SU-DHL-6 (cell line): ENCODE results near the gene ZNF341.

ENCODE experiments used
- EZH2phosphoT487 ChIP-seq: fragments of 200-600 bp; sonication (generic), shearing (Covaris generic); conservative IDR thresholded peaks from 2 replicates; pipeline ENCODE4 v1.6.1; 2018; ENCODE audit warnings: mild to moderate bottlenecking, antibody characterized with exemption, low read length, moderate library complexity, mixed read lengths
- TF ChIP-seq, protein P1 (sequence below): fragments of 200-600 bp; sonication (generic); IDR thresholded peaks from one replicate; pipeline ENCODE4 v1.5.1; 2017; ENCODE audit warnings: antibody characterized with exemption, mild to moderate bottlenecking, low read length, moderate library complexity; ENCODE audit not compliant: insufficient read depth, poor library complexity, severe bottlenecking

DNA sequence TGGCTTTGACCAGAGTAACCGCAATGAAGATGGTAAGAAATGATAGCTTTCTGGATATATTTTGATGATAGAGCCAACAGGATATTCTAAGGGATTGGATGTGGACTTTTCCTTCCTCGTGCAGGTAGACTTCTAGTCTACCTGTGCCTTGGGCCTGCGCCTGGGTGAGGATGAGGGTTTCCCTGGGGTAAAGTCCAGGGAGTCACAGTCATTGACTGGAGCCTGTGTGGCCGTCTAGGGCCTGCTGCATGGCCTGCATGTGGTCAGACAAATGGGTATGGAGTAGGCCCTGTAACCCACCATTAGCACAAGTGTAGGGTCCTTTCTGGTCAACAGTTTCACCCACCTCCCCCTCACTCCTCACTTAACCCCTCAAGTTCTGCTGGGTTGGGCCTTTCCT, 66.6 kb downstream of the ZNF341 start:
- TF ChIP-seq, protein P1, sequence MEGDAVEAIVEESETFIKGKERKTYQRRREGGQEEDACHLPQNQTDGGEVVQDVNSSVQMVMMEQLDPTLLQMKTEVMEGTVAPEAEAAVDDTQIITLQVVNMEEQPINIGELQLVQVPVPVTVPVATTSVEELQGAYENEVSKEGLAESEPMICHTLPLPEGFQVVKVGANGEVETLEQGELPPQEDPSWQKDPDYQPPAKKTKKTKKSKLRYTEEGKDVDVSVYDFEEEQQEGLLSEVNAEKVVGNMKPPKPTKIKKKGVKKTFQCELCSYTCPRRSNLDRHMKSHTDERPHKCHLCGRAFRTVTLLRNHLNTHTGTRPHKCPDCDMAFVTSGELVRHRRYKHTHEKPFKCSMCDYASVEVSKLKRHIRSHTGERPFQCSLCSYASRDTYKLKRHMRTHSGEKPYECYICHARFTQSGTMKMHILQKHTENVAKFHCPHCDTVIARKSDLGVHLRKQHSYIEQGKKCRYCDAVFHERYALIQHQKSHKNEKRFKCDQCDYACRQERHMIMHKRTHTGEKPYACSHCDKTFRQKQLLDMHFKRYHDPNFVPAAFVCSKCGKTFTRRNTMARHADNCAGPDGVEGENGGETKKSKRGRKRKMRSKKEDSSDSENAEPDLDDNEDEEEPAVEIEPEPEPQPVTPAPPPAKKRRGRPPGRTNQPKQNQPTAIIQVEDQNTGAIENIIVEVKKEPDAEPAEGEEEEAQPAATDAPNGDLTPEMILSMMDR = no peak
- no peak for TF ChIP-seq EZH2phosphoT487
